Astrocyte (in vitro differentiated cells and primary cell): ENCODE results near the gene CABP1.

Experiments used
- CTCF ChIP-seq: IDR thresholded peaks from 2 replicates; pipeline ENCODE4 v1.5.1; 2011; ENCODE audit warnings: low read depth, mild to moderate bottlenecking, inconsistent platforms, low read length, moderate library complexity; ENCODE audit not compliant: insufficient read depth
- EZH2 ChIP-seq: IDR thresholded peaks from 2 replicates; pipeline ENCODE4 v1.6.1; 2012; ENCODE audit warnings: mild to moderate bottlenecking, low read length, inconsistent platforms; ENCODE audit not compliant: insufficient read depth

GRCh38 chr12:120630104-120630892, 10.1 kb upstream of the CABP1 start:
- no peak for TF ChIP-seq CTCF
- no peak for TF ChIP-seq EZH2
